ENCODE results near the gene HSPG2. TPM values are rescaled to one million over a fixed set of nuclear protein-coding genes. Genes with fewer than 3 reads are reported as not detected.
A peak's percentile ranks its signal among the peaks of the same experiment; 100 is the strongest.

Gene HSPG2
- total and polyA plus RNA-seq, 2 of the 13 experiments (the other 11 are each of a cell fraction or from before 2014, with no cell fraction given) = 9.1 to 13.1 TPM

DNA sequence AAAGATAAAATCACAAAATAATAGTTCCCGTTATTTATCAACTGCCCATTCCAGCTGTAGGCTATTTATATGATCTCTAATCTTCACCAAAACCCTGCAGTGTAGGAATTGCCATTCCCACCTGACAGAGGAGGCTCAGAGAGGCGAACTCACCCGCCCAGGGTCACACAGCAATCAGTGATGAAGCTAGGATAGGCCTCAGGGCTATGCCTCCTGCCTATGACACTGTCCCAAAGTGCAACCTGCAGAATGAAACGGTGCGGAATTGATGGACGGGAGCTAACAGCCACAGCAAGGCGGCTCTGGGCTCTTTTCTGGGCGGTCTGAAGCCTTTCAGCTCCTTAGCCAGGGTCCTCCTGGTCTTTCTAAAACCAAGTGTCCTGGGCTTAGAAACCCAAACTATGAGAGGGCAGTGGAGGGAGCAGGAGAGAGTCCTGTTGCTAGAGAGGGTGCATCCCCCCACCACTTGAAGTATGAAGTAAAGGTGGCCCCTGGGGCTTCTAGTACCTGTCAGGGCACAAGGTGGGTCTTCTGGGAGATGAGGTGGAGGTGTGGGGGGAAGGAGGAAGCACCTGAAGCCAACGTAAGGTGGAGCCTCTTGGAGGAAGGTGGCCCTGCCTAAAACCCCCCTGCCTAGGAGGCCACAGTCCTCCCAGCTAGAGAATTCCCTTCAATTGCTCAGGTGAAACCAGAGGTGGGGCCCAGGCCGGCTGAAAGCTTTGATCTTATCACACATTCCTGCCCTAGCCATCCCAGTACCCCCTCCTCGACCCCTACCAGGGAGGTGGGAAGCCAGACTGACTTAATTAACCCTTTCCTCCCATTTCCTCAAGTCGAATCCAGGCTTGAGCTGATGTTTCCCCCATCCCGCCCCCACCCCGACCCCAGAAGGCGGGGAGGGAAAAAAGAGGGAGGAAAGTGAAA, 14.8 kb downstream of the HSPG2 start (continued):
- TF ChIP-seq, protein P1, sequence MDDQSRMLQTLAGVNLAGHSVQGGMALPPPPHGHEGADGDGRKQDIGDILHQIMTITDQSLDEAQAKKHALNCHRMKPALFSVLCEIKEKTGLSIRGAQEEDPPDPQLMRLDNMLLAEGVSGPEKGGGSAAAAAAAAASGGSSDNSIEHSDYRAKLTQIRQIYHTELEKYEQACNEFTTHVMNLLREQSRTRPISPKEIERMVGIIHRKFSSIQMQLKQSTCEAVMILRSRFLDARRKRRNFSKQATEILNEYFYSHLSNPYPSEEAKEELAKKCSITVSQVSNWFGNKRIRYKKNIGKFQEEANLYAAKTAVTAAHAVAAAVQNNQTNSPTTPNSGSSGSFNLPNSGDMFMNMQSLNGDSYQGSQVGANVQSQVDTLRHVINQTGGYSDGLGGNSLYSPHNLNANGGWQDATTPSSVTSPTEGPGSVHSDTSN (CRISPR knock-in tag; IDR thresholded peaks at IDR 0.05; ENCODE audit: borderline replicate concordance) = no peak
- peak; percentile 73 for TF ChIP-seq SIX4 (CRISPR knock-in tag; IDR thresholded peaks at IDR 0.05)
- no peak for TF ChIP-seq NR2C2 (CRISPR knock-in tag; IDR thresholded peaks at IDR 0.05; ENCODE audit: borderline replicate concordance)
- TF ChIP-seq, protein P2, sequence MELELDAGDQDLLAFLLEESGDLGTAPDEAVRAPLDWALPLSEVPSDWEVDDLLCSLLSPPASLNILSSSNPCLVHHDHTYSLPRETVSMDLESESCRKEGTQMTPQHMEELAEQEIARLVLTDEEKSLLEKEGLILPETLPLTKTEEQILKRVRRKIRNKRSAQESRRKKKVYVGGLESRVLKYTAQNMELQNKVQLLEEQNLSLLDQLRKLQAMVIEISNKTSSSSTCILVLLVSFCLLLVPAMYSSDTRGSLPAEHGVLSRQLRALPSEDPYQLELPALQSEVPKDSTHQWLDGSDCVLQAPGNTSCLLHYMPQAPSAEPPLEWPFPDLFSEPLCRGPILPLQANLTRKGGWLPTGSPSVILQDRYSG (CRISPR knock-in tag; IDR thresholded peaks at IDR 0.05) = no peak
- TF ChIP-seq ETV5 (CRISPR knock-in tag; IDR thresholded peaks at IDR 0.05; ENCODE audit: borderline replicate concordance) = no peak
- TF ChIP-seq ZNF703 (CRISPR knock-in tag; IDR thresholded peaks at IDR 0.05; ENCODE audit: borderline replicate concordance) = no peak
- no peak for TF ChIP-seq EZH2 (conservative IDR thresholded peaks at IDR 0.05; ENCODE audit: low read depth, low read length)
- no peak for TF ChIP-seq ZNF260 (CRISPR knock-in tag; IDR thresholded peaks at IDR 0.05; ENCODE audit: borderline replicate concordance, low read depth)
- no peak for TF ChIP-seq NFRKB (IDR thresholded peaks at IDR 0.05)
- TF ChIP-seq TRIM24 (CRISPR knock-in tag; IDR thresholded peaks at IDR 0.05) = no peak
- TF ChIP-seq, protein P3, sequence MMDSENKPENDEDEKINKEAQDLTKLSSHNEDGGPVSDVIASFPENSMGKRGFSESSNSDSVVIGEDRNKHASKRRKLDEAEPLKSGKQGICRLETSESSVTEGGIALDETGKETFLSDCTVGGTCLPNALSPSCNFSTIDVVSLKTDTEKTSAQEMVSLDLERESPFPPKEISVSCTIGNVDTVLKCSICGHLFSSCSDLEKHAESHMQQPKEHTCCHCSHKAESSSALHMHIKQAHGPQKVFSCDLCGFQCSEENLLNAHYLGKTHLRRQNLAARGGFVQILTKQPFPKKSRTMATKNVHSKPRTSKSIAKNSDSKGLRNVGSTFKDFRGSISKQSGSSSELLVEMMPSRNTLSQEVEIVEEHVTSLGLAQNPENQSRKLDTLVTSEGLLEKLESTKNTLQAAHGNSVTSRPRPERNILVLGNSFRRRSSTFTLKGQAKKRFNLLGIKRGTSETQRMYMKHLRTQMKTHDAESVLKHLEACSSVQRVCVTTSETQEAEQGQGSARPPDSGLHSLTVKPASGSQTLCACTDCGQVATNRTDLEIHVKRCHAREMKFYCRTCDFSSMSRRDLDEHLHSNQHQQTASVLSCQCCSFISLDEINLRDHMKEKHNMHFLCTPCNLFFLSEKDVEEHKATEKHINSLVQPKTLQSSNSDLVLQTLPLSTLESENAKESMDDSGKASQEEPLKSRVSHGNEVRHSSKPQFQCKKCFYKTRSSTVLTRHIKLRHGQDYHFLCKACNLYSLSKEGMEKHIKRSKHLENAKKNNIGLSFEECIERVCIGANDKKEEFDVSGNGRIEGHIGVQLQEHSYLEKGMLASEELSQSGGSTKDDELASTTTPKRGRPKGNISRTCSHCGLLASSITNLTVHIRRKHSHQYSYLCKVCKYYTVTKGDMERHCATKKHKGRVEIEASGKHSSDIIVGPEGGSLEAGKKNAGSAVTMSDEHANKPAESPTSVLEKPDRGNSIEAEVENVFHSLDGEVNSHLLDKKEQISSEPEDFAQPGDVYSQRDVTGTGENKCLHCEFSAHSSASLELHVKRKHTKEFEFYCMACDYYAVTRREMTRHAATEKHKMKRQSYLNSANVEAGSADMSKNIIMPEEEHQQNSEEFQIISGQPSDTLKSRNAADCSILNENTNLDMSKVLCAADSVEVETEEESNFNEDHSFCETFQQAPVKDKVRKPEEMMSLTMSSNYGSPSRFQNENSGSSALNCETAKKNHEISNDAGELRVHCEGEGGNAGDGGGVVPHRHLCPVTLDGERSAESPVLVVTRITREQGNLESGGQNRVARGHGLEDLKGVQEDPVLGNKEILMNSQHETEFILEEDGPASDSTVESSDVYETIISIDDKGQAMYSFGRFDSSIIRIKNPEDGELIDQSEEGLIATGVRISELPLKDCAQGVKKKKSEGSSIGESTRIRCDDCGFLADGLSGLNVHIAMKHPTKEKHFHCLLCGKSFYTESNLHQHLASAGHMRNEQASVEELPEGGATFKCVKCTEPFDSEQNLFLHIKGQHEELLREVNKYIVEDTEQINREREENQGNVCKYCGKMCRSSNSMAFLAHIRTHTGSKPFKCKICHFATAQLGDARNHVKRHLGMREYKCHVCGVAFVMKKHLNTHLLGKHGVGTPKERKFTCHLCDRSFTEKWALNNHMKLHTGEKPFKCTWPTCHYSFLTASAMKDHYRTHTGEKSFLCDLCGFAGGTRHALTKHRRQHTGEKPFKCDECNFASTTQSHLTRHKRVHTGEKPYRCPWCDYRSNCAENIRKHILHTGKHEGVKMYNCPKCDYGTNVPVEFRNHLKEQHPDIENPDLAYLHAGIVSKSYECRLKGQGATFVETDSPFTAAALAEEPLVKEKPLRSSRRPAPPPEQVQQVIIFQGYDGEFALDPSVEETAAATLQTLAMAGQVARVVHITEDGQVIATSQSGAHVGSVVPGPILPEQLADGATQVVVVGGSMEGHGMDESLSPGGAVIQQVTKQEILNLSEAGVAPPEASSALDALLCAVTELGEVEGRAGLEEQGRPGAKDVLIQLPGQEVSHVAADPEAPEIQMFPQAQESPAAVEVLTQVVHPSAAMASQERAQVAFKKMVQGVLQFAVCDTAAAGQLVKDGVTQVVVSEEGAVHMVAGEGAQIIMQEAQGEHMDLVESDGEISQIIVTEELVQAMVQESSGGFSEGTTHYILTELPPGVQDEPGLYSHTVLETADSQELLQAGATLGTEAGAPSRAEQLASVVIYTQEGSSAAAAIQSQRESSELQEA (CRISPR knock-in tag; IDR thresholded peaks at IDR 0.05; ENCODE audit: not compliant biosample characterization) = no peak
- TF ChIP-seq SMAD3 (CRISPR knock-in tag; IDR thresholded peaks at IDR 0.05) = no peak
- TF ChIP-seq ZFYVE20 (CRISPR knock-in tag; IDR thresholded peaks at IDR 0.05; ENCODE audit: borderline replicate concordance, low read depth) = no peak
- TF ChIP-seq MAZ (IDR thresholded peaks at IDR 0.05; ENCODE audit: borderline replicate concordance, low read depth, low read length) = no peak
- no peak for TF ChIP-seq MAZ (CRISPR knock-in tag; IDR thresholded peaks at IDR 0.05; ENCODE audit: low read depth)
- TF ChIP-seq ZNF768 (CRISPR knock-in tag; IDR thresholded peaks at IDR 0.05) = peak; percentile 100
- TF ChIP-seq EEA1 (CRISPR knock-in tag; IDR thresholded peaks at IDR 0.05; ENCODE audit: borderline replicate concordance) = no peak
- no peak for TF ChIP-seq ZBTB42 (CRISPR knock-in tag; IDR thresholded peaks at IDR 0.05)
